NCI-H146 treated with DMSO at 0.1 percent for 48 hours (cell line): ENCODE measurements around the gene BIN2.
"Not testable (repeated sequence)": the region's sequence is repeated elsewhere in the genome, so short reads cannot be mapped to it uniquely, and the experiment has no call there.

Source experiments
- DNase-seq: peaks from one replicate; lab custom pipeline; 2025; ENCODE audit not compliant: unreplicated experiment; lab: John Stamatoyannopoulos, UW

Gene BIN2

GRCh38 chr12:51263341-51263740, 60.6 kb downstream of the BIN2 start:
- DNase-seq, result no peak

DNA sequence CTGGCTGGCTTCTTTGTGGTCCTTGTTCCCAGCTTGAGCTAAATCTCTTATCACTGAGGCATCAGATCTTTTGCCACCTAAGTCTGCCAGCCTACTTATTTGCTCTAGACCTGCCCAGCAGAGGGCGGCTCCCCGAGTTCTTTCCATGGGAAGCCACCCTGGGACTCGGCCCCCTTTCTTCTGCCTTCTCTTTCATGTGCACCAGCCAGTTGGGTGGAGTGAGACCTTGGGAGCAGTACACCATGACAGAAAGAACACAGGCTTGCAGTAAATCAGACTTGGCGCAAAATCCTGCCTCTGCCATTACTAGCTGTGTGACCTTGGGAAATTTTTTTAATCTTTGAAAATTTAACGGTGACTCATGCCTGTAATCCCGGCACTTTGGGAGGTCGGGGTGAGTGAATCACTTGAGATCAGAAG, 61.2 kb downstream of the BIN2 start:
- no peak for DNase-seq

- not testable (repeated sequence) for DNase-seq
These were observed 64.4 kb downstream of the BIN2 start for GRCh38 chr12:51259600-51259999.

GRCh38 chr12:51254536-51254935, 69.4 kb downstream of the BIN2 start:
- DNase-seq, result no peak

GRCh38 chr12:51253276-51253675, 70.7 kb downstream of the BIN2 start:
- DNase-seq, result no peak

- DNase-seq, result no peak
These were observed 76.3 kb downstream of the BIN2 start for GRCh38 chr12:51247523-51248206.

DNA sequence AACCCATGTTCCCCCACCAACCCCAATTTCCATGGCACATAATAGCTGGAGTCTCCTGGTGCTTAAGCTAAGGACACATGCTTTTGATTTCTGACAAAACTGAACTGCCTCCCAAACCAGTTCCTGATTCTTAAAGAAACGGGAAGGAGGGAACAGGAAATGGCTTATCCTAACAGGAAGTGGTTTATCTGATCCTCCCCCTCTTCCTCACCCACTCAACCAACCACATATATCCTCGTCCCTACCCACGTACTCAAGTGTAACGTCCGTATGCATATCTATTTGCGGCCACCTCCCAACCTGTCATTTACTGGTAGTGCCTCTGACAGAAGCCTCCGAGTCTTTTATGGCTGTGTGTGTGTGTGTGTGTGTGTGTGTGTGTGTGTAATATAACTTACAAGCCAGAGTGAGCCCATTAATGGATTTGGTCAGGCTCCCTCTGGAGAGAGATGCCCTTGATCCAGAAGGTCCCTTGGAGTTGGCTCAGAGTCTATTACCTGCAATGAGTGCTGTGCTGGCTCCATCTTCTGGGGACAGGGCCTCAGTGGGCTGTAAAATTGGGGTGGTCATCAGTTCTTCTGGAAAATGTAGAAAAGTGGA, 77.6 kb downstream of the BIN2 start:
- no peak for DNase-seq

DNA sequence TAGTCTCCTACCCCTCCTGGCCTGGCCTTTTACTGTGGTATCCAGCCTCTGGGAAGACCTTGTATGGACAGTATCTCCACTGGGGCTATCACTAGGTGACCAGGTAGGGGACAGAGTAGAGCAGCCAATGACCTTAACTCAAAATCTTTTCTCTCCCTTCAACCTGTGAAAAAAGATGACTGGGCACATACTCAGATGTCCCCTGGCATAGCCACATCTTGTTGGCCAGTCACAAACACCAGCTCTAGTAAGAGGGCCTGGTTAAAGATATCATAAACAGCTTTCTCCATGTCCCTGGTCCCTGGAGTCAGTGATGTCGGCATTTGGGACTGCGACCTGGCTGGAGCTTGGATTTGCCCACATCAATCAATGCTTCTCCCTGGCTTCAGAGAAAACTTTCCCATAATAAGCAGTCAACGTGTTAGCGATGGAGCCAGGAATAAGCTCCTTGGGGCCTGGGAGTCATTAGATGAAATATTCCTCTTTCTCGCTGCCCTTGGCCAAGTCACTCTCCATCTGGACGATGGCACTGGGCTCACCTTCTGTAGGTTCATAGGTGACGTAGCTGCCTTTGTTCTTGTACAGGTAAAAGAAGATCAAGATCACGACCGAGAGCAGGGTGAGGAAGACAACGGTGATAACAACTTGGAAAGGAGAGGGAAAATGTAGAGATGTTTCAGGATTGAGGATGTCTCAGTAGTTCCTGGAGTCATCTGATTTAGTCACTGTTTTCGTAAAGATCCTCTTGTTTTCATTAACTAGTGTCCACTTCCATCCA, 78.3 kb downstream of the BIN2 start:
- DNase-seq, result no peak

- no peak for DNase-seq
These were observed 79.7 kb downstream of the BIN2 start for GRCh38 chr12:51244269-51244668.

DNA sequence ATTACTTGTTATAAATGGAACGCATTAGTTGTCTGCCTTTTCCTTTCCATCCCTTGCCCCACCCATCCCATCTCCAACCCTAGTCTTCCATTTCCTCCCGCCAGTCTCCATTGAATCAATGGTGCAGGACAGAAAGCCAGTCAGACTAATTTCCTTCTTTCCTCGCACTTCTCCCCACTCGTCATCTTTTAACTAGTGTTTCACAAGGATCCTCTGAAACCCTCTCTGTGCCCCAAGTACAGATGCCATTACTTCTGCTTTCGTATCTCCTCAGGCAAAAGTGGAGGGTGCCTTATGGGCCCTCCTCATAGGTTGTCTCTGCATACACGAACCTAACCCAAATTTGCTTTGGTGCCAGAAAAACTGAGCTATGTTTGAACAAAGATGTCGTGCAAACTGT, 81.1 kb downstream of the BIN2 start:
- no peak for DNase-seq

DNA sequence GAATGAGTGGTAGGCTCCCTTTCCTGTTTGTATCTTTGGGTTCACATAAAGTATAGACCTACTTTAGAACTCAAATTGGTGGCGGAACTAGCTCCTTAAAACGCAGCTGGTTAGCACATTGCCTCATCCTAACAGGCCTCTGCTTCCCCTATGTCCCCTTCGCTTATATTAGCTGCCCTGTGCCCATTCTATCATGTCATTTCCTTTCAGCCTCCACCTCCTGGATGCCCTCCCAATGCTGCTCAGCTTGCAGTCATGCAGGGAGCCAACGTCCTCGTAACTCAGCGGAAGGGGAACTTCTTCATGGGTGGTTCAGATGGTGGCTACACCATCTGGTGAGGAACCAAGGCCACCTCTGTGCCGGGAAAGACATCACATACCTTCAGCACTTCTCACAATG, 81.9 kb downstream of the BIN2 start:
- DNase-seq, result no peak

DNA sequence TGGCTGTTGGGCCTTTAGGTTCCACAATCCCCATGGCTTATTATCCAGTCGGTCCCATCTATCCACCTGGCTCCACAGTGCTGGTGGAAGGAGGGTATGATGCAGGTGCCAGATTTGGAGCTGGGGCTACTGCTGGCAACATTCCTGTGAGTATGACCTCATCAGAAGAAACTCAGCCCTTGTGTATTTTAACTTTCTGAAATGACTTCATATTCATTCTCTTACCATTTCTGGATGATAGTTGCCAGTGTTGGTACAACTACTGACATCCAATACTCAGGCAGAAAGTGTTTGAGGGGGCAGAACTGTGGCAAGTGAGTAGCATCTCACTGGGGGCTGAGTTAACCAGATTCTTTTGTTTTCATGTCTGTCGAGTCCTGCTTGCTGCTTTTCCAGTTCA, 83.0 kb downstream of the BIN2 start:
- no peak for DNase-seq

DNA sequence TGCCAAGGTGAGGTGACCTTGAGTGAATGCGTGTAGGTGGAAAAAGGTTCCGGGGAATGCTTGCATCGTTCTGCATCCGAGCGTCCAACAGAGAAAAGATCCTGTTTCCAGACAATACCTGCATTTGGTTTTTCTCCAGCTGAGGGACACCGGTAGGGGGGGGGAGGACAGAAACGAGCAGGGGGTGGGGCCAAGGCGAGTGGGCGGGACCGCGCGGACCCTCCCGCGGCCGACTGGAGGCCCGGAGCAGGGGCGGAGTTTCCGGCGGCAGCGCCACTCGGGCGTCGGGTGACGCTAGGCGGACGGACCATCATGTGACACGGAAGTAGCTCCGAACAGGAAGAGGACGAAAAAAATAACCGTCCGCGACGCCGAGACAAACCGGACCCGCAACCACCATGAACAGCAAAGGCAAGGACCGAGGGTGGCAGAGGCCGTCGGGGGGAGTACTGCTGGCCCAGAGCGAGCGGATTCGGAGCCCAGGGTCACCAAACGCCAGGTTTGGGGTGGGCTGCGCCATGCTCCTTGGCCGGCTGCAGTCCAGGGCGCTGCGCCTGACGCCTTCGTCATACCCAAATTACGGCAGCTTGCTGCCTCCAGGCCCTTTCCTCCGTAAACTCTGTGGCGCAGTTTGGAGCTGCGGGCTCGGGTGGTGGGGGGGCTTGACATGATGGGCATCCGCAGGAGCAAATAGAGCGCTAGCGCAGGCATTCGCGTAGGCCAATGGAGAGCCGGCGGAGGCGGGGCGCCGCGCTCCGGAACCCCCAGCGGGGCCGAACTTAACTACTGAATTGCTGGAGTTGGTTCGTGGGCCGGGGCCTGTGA, 85.3 kb downstream of the BIN2 start, which contains the start of gene DAZAP2:
Gene DAZAP2, plus strand, starts transcription at position 317 of the 825 bp plus-strand sequence. Its CDS starts 82 bp downstream, at position 399.
- DNase-seq, result peak; percentile 92

- peak; percentile 46 for DNase-seq
These were observed 85.9 kb downstream of the BIN2 start for GRCh38 chr12:51238037-51238509.

- no peak for DNase-seq
These were observed 89.4 kb downstream of the BIN2 start for GRCh38 chr12:51234530-51234929.

- no peak for DNase-seq
These were observed 91.3 kb downstream of the BIN2 start for GRCh38 chr12:51232642-51233041.
